MCF 10A (cell line): ENCODE measurements around the gene UBE2E3. TPM values are rescaled to one million over a fixed set of nuclear protein-coding genes. Genes with fewer than 3 reads are reported as not detected.

Experiments
- BruUV-seq: library from RNA; stranded (reverse); fragments of 400-500 nt; replicated peaks from 2 replicates; lab custom pipeline; 2021; lab: Mats Ljungman, UMichigan
- CTCF ChIA-PET: fragments of 300-600 bp; sonication (Branson Sonifier 250); formaldehyde crosslinking; extraction: SDS; loops from one replicate; lab custom pipeline; 2021; ENCODE audit warnings: antibody characterized with exemption, inconsistent platforms; lab: Yijun Ruan, JAX
- POLR2A ChIA-PET: fragments of 300-600, 350-650 bp; sonication (Branson Sonifier 250); formaldehyde crosslinking; extraction: SDS; loops from one replicate; lab custom pipeline; 2020; ENCODE audit warnings: antibody characterized with exemption, inconsistent platforms; lab: Yijun Ruan, JAX
- DNase-seq: peaks from one replicate; pipeline ENCODE4 v3.0.0-alpha.2; 2018; ENCODE audit not compliant: unreplicated experiment
- H3K27ac Mint-ChIP-seq: one replicate; pipeline ENCODE4 v1.8.0; 2022; ENCODE audit warnings: mild to moderate bottlenecking, low read depth, mixed read lengths; ENCODE audit not compliant: unreplicated experiment
- H3K27me3 Mint-ChIP-seq: one replicate; pipeline ENCODE4 v1.8.0; 2022; ENCODE audit warnings: mixed read lengths; ENCODE audit not compliant: insufficient read depth, unreplicated experiment
- H3K36me3 Mint-ChIP-seq: one replicate; pipeline ENCODE4 v1.8.0; 2022; ENCODE audit warnings: mild to moderate bottlenecking, moderate library complexity, mixed read lengths; ENCODE audit not compliant: insufficient read depth, unreplicated experiment
- H3K4me1 Mint-ChIP-seq: one replicate; pipeline ENCODE4 v1.8.0; 2022; ENCODE audit warnings: mixed read lengths; ENCODE audit not compliant: insufficient read depth, unreplicated experiment
- H3K4me3 Mint-ChIP-seq: one replicate; pipeline ENCODE4 v1.8.0; 2022; ENCODE audit warnings: mild to moderate bottlenecking, moderate library complexity, mixed read lengths; ENCODE audit not compliant: unreplicated experiment
- H3K9me3 Mint-ChIP-seq: one replicate; pipeline ENCODE4 v1.8.0; 2022; ENCODE audit warnings: mixed read lengths; ENCODE audit not compliant: unreplicated experiment
- CTCF ChIP-seq: fragments of 200-600 bp; IDR thresholded peaks from one replicate; pipeline ENCODE4 v1.8.0; 2022; ENCODE audit warnings: antibody characterized with exemption, mild to moderate bottlenecking; ENCODE audit not compliant: unreplicated experiment
- intact Hi-C: fragments of 100-400 bp; cut with micrococcal nuclease; formaldehyde crosslinking; loops from 2 replicates; pipeline ENCODE4 v1.14.1; 2022
- total RNA-seq: library from RNA; stranded (reverse); gene quantifications from 2 replicates; pipeline ENCODE4 v1.2.3, GENCODE V29; 2022

Gene UBE2E3
- total RNA-seq, 1 experiment from 2014 or later = 69.3 TPM

- H3K4me1 Mint-ChIP-seq = no peaks in the 10 kb centered on the region
- H3K36me3 Mint-ChIP-seq = no peaks in the 10 kb centered on the region
- no peak for TF ChIP-seq CTCF
- H3K4me3 Mint-ChIP-seq = no peak overlapping the region
- CTCF ChIA-PET = interaction anchor here (1.8 kb wide), 1 partner anchor 10 kb away, joined by 4 read pairs; the partner anchor contains the start of gene UBE2E3
- H3K27me3 Mint-ChIP-seq = no peaks in the 10 kb centered on the region
- no peaks in the 10 kb centered on the region for H3K9me3 Mint-ChIP-seq
- H3K27ac Mint-ChIP-seq = no peak overlapping the region
- no peak for DNase-seq
- BruUV-seq = no TSS peak
- POLR2A ChIA-PET = interaction anchor here (2.0 kb wide), 1 partner anchor 10 kb away, joined by 8 read pairs; the partner anchor contains the start of gene UBE2E3
- intact Hi-C loops = no loop called here
Measured at GRCh38 chr2:180970016-180970415, 10.4 kb upstream of the UBE2E3 start.

GRCh38 chr2:180971811-180972210 is 8.6 kb upstream of the UBE2E3 start:
- Mint-ChIP-seq H3K27ac (no peak overlapping the region), H3K4me1 (no peaks in the 10 kb centered on the region), H3K27me3 (no peaks in the 10 kb centered on the region), H3K36me3 (no peaks in the 10 kb centered on the region), H3K4me3 (no peak overlapping the region), H3K9me3 (no peaks in the 10 kb centered on the region)
- ChIA-PET CTCF (no interaction called here), POLR2A (no interaction called here)
- no peak for TF ChIP-seq CTCF
- intact Hi-C loops = no loop called here
- BruUV-seq = no TSS peak
- no peak for DNase-seq

GRCh38 chr2:180975585-180975984 is 4.8 kb upstream of the UBE2E3 start:
- no peaks in the 10 kb centered on the region for H3K36me3 Mint-ChIP-seq
- H3K27me3 Mint-ChIP-seq = no peaks in the 10 kb centered on the region
- H3K9me3 Mint-ChIP-seq = no peaks in the 10 kb centered on the region
- no peak overlapping the region for H3K4me3 Mint-ChIP-seq
- H3K27ac Mint-ChIP-seq = no peak overlapping the region
- no peak for DNase-seq
- intact Hi-C loops = no loop called here
- ChIA-PET POLR2A (interaction anchor here (0.9 kb wide), 1 partner anchor 9 kb away, joined by 3 read pairs; no protein-coding TSS in a partner anchor), CTCF (interaction anchor here (0.6 kb wide), 1 partner anchor 331 kb away, joined by 5 read pairs; no protein-coding TSS in a partner anchor)
- no TSS peak for BruUV-seq
- H3K4me1 Mint-ChIP-seq = peaks cover 17% of the 10 kb centered on the region
- TF ChIP-seq CTCF = no peak

- DNase-seq = peak; percentile 26
- intact Hi-C loops = no loop called here
- POLR2A ChIA-PET = interaction anchor here (0.5 to 2.8 kb wide), 23 partner anchors 10 to 850 kb away, joined by 3 to 16 read pairs (median 4); no protein-coding TSS in a partner anchor
- H3K9me3 Mint-ChIP-seq = no peaks in the 10 kb centered on the region
- TF ChIP-seq CTCF = no peak
- peaks cover 14% of the 10 kb centered on the region for H3K36me3 Mint-ChIP-seq
- H3K27ac Mint-ChIP-seq = peak overlapping the region; percentile 98
- no peaks in the 10 kb centered on the region for H3K27me3 Mint-ChIP-seq
- TSS peak; percentile 70 for BruUV-seq
- CTCF ChIA-PET = interaction anchor here (0.5 to 3.4 kb wide), 24 partner anchors 10 to 883 kb away, joined by 3 to 16 read pairs (median 4); no protein-coding TSS in a partner anchor
- peak overlapping the region; percentile 93 for H3K4me3 Mint-ChIP-seq
- peaks cover 27% of the 10 kb centered on the region for H3K4me1 Mint-ChIP-seq
Measured at GRCh38 chr2:180978903-180979748, 1.3 kb upstream of the UBE2E3 start.
